Esophagus mucosa (tissue), 1 donor: Measurements from ENCODE around the gene CCNF. TPM values are rescaled to one million over a fixed set of nuclear protein-coding genes. Genes with fewer than 3 reads are reported as not detected.
A peak's percentile ranks its signal among the peaks of the same experiment; 100 is the strongest.

ENCODE experiments used
- ATAC-seq: fragments of 200-7000 bp; cut with Tn5 transposase; one replicate; pipeline ENCODE4 v1.9.1; 2020
- total RNA-seq: library from RNA; stranded (reverse); gene quantifications from one replicate; pipeline ENCODE4 v1.2.4, GENCODE V29; 2023
- donor health status: DM: yes; HTN: yes; CAD: no.

Gene CCNF
- total RNA-seq, 1 donor from 2014 or later = 11.1 TPM

DNA sequence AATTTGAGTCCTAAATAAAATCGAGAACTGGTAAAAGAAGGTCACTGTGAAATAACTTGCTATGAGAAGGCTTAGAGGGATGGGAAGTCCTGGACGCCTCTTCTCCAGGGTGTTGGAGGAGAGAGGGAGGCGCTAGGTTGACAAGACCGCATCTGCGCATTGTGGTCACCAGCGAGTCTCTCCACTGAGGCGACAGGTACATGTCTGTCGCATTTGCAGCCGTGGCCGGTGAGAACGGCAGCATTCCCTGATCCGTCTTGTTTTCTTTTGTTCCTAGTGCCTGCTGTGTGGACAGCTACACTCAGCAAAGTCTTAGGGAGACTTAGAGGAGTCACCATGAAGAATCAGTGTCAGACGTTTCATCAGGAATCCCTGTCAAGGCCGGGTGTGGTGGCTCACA, 76.4 kb downstream of the CCNF start:
- ATAC-seq = no peak

DNA sequence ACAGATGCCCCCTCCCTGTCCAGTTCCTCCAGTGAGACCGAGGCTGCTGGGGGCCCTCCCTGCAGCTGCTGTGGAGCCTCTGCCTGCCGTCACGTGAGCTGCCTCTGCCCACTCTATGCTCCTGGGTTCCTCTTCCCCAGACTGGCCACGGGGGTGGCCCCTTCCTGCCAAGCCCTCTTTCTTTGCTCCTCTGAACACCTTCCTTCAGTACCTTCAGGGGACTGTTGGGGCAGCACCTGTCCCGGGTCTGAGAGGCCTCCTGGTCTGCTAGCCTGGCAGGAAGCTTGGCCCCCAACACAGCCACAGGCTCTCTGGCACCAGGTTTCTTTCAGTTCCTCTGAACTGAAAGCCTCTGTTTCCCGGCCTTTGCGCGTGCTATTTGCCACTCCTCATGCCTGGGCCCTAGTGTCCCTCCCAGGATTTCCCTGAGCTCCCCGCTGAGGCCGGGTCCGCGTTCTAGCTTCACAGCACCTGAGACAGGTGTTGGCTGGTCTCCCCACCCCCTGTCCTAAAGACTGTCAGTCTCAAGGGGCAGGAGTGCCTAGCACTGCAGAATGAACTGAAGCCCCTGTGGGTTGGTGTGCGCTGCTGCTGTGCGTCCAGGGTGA, 77.9 kb downstream of the CCNF start:
- ATAC-seq = peak; percentile 43

DNA sequence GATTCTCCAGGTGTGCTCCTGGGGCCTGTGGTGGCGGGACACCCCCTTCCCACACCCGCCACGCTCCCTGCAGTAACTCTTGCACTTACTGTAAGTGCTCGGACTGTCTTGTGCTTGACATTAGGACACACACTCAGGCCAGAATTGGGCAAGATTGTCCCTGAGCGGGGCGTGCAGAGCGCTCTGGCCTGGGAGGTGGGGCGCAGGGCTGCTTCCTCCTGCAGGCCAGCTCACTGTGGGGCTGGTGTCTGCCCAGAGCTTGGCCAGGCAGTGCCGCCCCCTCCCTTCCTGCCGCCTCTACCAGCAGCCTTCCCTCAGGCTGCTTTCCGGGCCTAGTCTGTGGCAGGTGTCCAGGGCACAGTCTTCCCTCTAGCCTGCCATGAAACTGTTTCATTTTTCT, 78.4 kb downstream of the CCNF start:
- ATAC-seq = peak; percentile 19

Other genes with a start within 250 kb of the CCNF start
- 0.08 TPM for gene CASKIN1, start 232.8 kb upstream of the CCNF start, total RNA-seq
- gene MLST8, start 224.0 kb upstream of the CCNF start, total RNA-seq = 28.5 TPM
- 0.36 TPM for gene BRICD5, start 218.6 kb upstream of the CCNF start, total RNA-seq
- gene PGP, start 214.6 kb upstream of the CCNF start, total RNA-seq = 6.6 TPM
- 10.7 TPM for gene E4F1, start 205.9 kb upstream of the CCNF start, total RNA-seq
- gene DNASE1L2, start 193.0 kb upstream of the CCNF start, total RNA-seq = 0.12 TPM
- gene ECI1, start 177.9 kb upstream of the CCNF start, total RNA-seq = 65.8 TPM
- 104 TPM for gene RNPS1, start 161.3 kb upstream of the CCNF start, total RNA-seq
- gene ABCA3, start 88.7 kb upstream of the CCNF start, total RNA-seq = 1.2 TPM
- gene TEDC2, start 30.7 kb downstream of the CCNF start, total RNA-seq = 3.1 TPM
- 0.08 TPM for gene NTN3, start 41.9 kb downstream of the CCNF start, total RNA-seq
- gene TBC1D24, start 45.7 kb downstream of the CCNF start, total RNA-seq = 2.0 TPM
- gene ATP6V0C, start 84.5 kb downstream of the CCNF start, total RNA-seq = 205 TPM
- gene AMDHD2, start 90.9 kb downstream of the CCNF start, total RNA-seq = 19.0 TPM
- gene CEMP1, start 102.0 kb downstream of the CCNF start, total RNA-seq = not detected
- 26.1 TPM for gene PDPK1, start 108.6 kb downstream of the CCNF start, total RNA-seq